ENCODE results near the gene P2RX7. TPM values are rescaled to one million over a fixed set of nuclear protein-coding genes. Genes with fewer than 3 reads are reported as not detected.

Gene P2RX7
- polyA plus RNA-seq, 1 of the 3 experiments (the other 2 are of a cell fraction): 0.43 TPM

- Histone ChIP-seq H3F3A (replicated peaks; ENCODE audit: insufficient read depth) (peaks cover 4% of the 10 kb centered on the region), H3K9me3 (no peaks in the 10 kb centered on the region)
- CTCF ChIA-PET: no interaction called here
These were observed 54.1 kb downstream of the P2RX7 start for GRCh38 chr12:121186826-121187225.

GRCh38 chr12:121187501-121187900, 54.8 kb downstream of the P2RX7 start:
- Histone ChIP-seq H4K20me1 (ENCODE audit: insufficient read depth) (no peaks in the 10 kb centered on the region), H3K4me1 (ENCODE audit: control insufficient read depth in 1 of 2, insufficient read depth in 2 of 2, low read depth in 1 of 2, low read length in 1 of 2) (peaks cover 0 to 8% of the 10 kb centered on the region in 2 experiments; a peak in 2 of 4 replicates), H3K27me3 (ENCODE audit: insufficient read depth) (no peaks in the 10 kb centered on the region), H3K9me3 (no peaks in the 10 kb centered on the region), H3K36me3 (replicated peaks in 1 of 2; ENCODE audit: control insufficient read depth in 1 of 2, insufficient read depth in 2 of 2, low read length in 1 of 2) (no peaks in the 10 kb centered on the region), H3K79me2 (ENCODE audit: insufficient read depth) (no peaks in the 10 kb centered on the region), H3K4me3 (ENCODE audit: low read depth in 2 of 2, low read length in 1 of 2) (no peak overlapping the region), H3K9ac (no peak overlapping the region), H3F3A (replicated peaks; ENCODE audit: insufficient read depth) (peaks cover 4% of the 10 kb centered on the region), H3K27ac (ENCODE audit: low read depth in 2 of 2, low read length in 1 of 2) (no peak overlapping the region), H3K9me2 (no peaks in the 10 kb centered on the region), H3K4me2 (no peak overlapping the region), H2AFZ (ENCODE audit: low read depth) (no peak overlapping the region)
- 90% methylated on average over 7 of the region's 7 CpGs for WGBS (ENCODE audit: low lambda C conversion rate)
- ChIA-PET POLR2A (no interaction called here), CTCF (no interaction called here)
- no peak for TF ChIP-seq MAX (IDR thresholded peaks at IDR 0.05; ENCODE audit: low read depth)
- no peak for TF ChIP-seq SMC3 (IDR thresholded peaks at IDR 0.05; ENCODE audit: low read depth, low read length)
- no peak for TF ChIP-seq FOXM1 (IDR thresholded peaks at IDR 0.05; ENCODE audit: low read depth)
- no peak for TF ChIP-seq ZBTB33 (IDR thresholded peaks at IDR 0.05; ENCODE audit: borderline replicate concordance, low read depth)
- TF ChIP-seq JUND (IDR thresholded peaks at IDR 0.05): no peak
- TF ChIP-seq FOSL2 (IDR thresholded peaks at IDR 0.05; ENCODE audit: borderline replicate concordance, low read depth): no peak
- no peak for TF ChIP-seq NFIC (IDR thresholded peaks at IDR 0.05; ENCODE audit: borderline replicate concordance)
- no peak for TF ChIP-seq GATA2 (CRISPR knock-in tag; IDR thresholded peaks at IDR 0.05)
- TF ChIP-seq RCOR1 (IDR thresholded peaks at IDR 0.05; ENCODE audit: low read length): no peak
- no peak for TF ChIP-seq POLR2AphosphoS5 (IDR thresholded peaks at IDR 0.05; ENCODE audit: low read depth, low read length)
- no peak for TF ChIP-seq NRF1 (IDR thresholded peaks at IDR 0.05; ENCODE audit: low read depth, low read length)
- no peak for TF ChIP-seq PBX3 (IDR thresholded peaks at IDR 0.05)
- no peak for TF ChIP-seq ELF1 (IDR thresholded peaks at IDR 0.05)
- TF ChIP-seq RXRA (IDR thresholded peaks at IDR 0.05; ENCODE audit: borderline replicate concordance, low read depth): no peak
- no peak for DNase-seq

More at GRCh38 chr12:121186826-121187225, 54.1 kb downstream of the P2RX7 start:
- POLR2A ChIA-PET: no interaction called here
- no peak overlapping the region for H3K4me2 ChIP-seq
- H3K9ac ChIP-seq: no peak overlapping the region
- no peaks in the 10 kb centered on the region for H3K36me3 ChIP-seq (replicated peaks in 1 of 2; ENCODE audit: control insufficient read depth in 1 of 2, insufficient read depth in 2 of 2, low read length in 1 of 2)
- H3K27ac ChIP-seq (ENCODE audit: low read depth in 2 of 2, low read length in 1 of 2): no peak overlapping the region
- H2AFZ ChIP-seq (ENCODE audit: low read depth): no peak overlapping the region
- TF ChIP-seq FOXM1 (IDR thresholded peaks at IDR 0.05; ENCODE audit: low read depth) (no peak), YY1 (IDR thresholded peaks at IDR 0.05; ENCODE audit: low read depth) (no peak), FOSL2 (IDR thresholded peaks at IDR 0.05; ENCODE audit: borderline replicate concordance, low read depth) (no peak), TAF1 (IDR thresholded peaks at IDR 0.05; ENCODE audit: borderline replicate concordance, low read depth, low read length) (no peak), RAD21 (IDR thresholded peaks at IDR 0.05; ENCODE audit: low read length) (no peak), JUND (IDR thresholded peaks at IDR 0.05) (no peak), CTCF (IDR thresholded peaks at IDR 0.05) (no peak), GABPA (IDR thresholded peaks at IDR 0.05; ENCODE audit: low read depth) (no peak), PBX3 (IDR thresholded peaks at IDR 0.05) (no peak), RXRA (IDR thresholded peaks at IDR 0.05; ENCODE audit: borderline replicate concordance, low read depth) (no peak)
- H3K9me2 ChIP-seq: no peaks in the 10 kb centered on the region
- peaks cover 0 to 8% of the 10 kb centered on the region in 2 experiments; a peak in 2 of 4 replicates for H3K4me1 ChIP-seq (ENCODE audit: control insufficient read depth in 1 of 2, insufficient read depth in 2 of 2, low read depth in 1 of 2, low read length in 1 of 2)
- no peaks in the 10 kb centered on the region for H3K79me2 ChIP-seq (ENCODE audit: insufficient read depth)
- WGBS (ENCODE audit: low lambda C conversion rate): 87% methylated on average over 2 of the region's 2 CpGs
- DNase-seq: no peak
- H4K20me1 ChIP-seq (ENCODE audit: insufficient read depth): no peaks in the 10 kb centered on the region
- H3K27me3 ChIP-seq (ENCODE audit: insufficient read depth): no peaks in the 10 kb centered on the region
- no peak overlapping the region for H3K4me3 ChIP-seq (ENCODE audit: low read depth in 2 of 2, low read length in 1 of 2)
